Right lobe of liver (tissue), 4 donors: ENCODE results near the gene SPANXN4.

Source experiments
- POLR2A ChIP-seq: fragments of 450-650 bp; IDR thresholded peaks from one replicate; pipeline ENCODE4 v1.6.1; 2017; ENCODE audit warnings: antibody characterized with exemption, mild to moderate bottlenecking
- TF ChIP-seq, protein P1 (sequence below), 4 donors: fragments of 200-600 bp in 3 of 4; fragments of 450-650 bp in 1 of 4; IDR thresholded peaks; one replicate each; pipeline versions ENCODE4 v1.5.1 to v1.8.0; 2016 to 2022; ENCODE audit warnings: antibody characterized with exemption in 4 of 4, mild to moderate bottlenecking in 2 of 4
- donor health status: DM: no; HTN: no; CAD: no.
- donor health status: DM: no; HTN: no; CAD: no.
- donor health status: DM: no; HTN: yes; CAD: no.

DNA sequence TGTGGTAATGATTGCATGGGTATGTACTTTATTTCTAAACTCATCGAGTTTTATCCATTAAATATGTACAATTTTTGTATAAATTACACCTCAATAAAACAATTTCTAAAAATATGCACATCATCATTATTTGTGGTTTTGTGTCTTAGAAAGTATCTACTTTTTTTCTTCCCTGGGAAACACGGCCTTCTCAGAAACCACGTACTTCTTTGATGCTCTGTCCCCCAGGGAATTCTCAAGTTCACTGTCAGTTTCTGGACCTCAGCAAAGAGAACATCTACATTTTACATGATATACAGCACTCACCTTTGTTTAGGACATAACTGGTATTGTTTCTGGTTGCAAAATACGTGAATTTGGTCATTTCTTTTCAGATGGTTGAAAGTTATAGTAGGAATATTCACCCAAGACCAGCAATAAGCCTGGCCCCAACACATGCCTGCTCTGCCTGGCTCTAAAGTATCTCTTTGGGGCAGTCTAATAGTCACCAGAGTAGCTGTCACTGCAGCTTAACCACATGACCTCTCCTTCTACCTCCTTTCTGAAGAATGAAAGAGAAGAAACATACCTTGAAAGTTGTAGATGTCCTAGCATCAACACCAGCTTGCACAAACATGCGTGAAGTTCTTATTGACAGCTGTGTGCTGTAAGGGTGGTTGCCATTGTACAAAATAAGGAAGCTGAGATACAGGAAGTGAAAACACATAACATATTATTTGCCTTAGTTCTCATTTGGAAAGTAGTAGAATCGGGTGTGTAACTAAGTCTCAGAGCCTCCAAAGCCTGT is 48.4 kb upstream of the SPANXN4 start:
- TF ChIP-seq, protein P1, sequence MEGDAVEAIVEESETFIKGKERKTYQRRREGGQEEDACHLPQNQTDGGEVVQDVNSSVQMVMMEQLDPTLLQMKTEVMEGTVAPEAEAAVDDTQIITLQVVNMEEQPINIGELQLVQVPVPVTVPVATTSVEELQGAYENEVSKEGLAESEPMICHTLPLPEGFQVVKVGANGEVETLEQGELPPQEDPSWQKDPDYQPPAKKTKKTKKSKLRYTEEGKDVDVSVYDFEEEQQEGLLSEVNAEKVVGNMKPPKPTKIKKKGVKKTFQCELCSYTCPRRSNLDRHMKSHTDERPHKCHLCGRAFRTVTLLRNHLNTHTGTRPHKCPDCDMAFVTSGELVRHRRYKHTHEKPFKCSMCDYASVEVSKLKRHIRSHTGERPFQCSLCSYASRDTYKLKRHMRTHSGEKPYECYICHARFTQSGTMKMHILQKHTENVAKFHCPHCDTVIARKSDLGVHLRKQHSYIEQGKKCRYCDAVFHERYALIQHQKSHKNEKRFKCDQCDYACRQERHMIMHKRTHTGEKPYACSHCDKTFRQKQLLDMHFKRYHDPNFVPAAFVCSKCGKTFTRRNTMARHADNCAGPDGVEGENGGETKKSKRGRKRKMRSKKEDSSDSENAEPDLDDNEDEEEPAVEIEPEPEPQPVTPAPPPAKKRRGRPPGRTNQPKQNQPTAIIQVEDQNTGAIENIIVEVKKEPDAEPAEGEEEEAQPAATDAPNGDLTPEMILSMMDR (IDR thresholded peaks at IDR 0.05) = no peak
- TF ChIP-seq POLR2A = no peak
